Lower leg skin (tissue), 3 donors: ENCODE data around the gene NUDT1.

ENCODE experiments used
- CTCF ChIP-seq, 3 donors: fragments of 450-650 bp; IDR thresholded peaks; one replicate each; pipeline ENCODE4 v1.5.1; 2016; ENCODE audit warnings: antibody characterized with exemption in 3 of 3, mild to moderate bottlenecking in 3 of 3, moderate library complexity in 2 of 3
- POLR2A ChIP-seq, 2 donors: fragments of 450-650 bp; IDR thresholded peaks; one replicate each; pipeline ENCODE4 v1.6.1; 2016 to 2017; ENCODE audit warnings: antibody characterized with exemption in 2 of 2, mild to moderate bottlenecking in 1 of 2, moderate library complexity in 1 of 2

GRCh38 chr7:2197436-2198155, 44.4 kb upstream of the NUDT1 start:
- TF ChIP-seq CTCF (IDR thresholded peaks at IDR 0.05) (no peak), POLR2A (IDR thresholded peaks at IDR 0.05) (no peak)
